ENCODE results near the gene FBXL13. TPM values are rescaled to one million over a fixed set of nuclear protein-coding genes. Genes with fewer than 3 reads are reported as not detected.

The FBXL13 gene
- polyA plus RNA-seq, 1 experiment, result 0.95 TPM

DNA sequence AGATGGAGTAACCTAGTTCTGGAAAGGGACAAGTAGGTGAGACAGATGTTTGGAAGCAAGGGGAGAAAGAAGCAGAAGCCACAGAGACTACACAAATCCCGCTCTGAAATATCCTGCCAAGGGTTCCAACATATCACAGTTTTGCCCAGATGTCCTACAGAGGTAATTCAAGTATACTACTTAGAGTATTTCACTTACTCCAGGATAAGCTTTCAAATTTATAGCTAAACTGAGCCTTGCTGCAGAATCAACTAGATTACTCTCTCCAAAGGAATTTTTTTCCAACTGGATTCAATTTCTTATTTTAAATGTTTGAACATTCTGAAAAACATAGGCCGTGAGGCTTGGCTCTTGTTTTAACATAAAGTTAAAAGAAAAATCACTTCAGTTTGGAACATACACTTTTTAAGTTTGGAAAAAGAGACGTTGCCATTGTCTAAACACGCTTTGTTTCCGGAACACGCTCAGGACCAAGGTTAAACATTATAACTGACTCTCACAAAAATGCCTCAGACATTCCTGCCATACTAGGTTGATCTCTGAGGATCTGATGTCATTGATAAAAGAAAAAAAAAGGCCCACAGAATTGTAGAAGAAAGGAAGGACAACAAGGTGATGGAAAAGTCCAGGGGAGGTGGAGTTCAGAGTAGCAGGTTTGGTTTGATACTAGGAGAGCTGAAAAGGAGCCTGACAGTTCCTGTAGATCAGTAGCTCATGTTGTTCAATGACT is 251.0 kb downstream of the FBXL13 start:
- POLR2A ChIA-PET, result no interaction called here
- CTCF ChIA-PET, result interaction anchor here (1.0 kb wide), 1 partner anchor 239 kb away, joined by 7 read pairs; no protein-coding TSS in a partner anchor
- Histone ChIP-seq H3K27ac (ENCODE audit: low read depth, low read length) (no peak overlapping the region), H3K4me3 (ENCODE audit: low read depth, low read length) (no peak overlapping the region), H3K27me3 (ENCODE audit: control insufficient read depth, insufficient read depth, low read length) (no peaks in the 10 kb centered on the region), H3K9me3 (ENCODE audit: control insufficient read depth, insufficient read depth, low read length) (no peaks in the 10 kb centered on the region)
- no peak for DNase-seq (ENCODE audit: low read depth, low spot score)
- TF ChIP-seq, protein P1, sequence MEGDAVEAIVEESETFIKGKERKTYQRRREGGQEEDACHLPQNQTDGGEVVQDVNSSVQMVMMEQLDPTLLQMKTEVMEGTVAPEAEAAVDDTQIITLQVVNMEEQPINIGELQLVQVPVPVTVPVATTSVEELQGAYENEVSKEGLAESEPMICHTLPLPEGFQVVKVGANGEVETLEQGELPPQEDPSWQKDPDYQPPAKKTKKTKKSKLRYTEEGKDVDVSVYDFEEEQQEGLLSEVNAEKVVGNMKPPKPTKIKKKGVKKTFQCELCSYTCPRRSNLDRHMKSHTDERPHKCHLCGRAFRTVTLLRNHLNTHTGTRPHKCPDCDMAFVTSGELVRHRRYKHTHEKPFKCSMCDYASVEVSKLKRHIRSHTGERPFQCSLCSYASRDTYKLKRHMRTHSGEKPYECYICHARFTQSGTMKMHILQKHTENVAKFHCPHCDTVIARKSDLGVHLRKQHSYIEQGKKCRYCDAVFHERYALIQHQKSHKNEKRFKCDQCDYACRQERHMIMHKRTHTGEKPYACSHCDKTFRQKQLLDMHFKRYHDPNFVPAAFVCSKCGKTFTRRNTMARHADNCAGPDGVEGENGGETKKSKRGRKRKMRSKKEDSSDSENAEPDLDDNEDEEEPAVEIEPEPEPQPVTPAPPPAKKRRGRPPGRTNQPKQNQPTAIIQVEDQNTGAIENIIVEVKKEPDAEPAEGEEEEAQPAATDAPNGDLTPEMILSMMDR (IDR thresholded peaks at IDR 0.05; ENCODE audit: low read depth, low read length), result no peak

DNA sequence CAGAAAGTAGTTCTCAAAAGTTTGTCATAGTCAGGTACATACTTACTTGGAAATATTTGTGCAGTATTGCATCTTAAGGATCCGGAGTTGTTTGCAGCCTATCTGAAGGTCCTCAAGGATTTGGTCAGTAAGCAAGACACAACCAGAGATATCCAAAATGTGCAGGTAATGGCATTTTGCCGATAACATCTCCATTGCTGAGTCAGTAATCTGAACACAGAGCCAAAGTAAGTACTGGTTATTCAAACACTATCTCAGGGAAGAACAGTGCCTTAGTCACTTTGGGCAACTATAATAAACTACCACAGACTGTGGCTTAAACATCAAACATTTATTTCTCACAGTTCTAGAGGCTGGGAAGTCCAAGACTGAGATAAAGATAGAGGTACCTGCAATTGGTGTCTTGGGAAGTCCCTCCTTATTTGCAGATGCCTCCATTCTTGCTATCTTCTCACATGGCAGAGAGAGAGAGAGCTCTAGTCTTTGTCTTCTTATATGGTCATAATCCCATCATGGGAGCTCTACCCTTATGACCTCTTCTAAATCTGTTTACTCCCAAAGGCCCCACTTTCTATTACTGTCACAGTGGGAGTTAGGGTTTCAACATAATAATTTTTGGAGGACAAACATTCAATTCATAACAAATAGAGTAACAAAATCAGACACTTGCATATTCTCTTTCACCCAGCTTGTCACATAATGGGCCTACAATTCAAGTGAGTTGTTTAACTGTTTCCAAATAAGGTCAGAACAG is 252.4 kb downstream of the FBXL13 start:
- ChIA-PET POLR2A (no interaction called here), CTCF (no interaction called here)
- DNase-seq (ENCODE audit: low read depth, low spot score), result no peak
- Histone ChIP-seq H3K27me3 (ENCODE audit: control insufficient read depth, insufficient read depth, low read length) (no peaks in the 10 kb centered on the region), H3K27ac (ENCODE audit: low read depth, low read length) (no peak overlapping the region), H3K4me3 (ENCODE audit: low read depth, low read length) (no peak overlapping the region), H3K9me3 (ENCODE audit: control insufficient read depth, insufficient read depth, low read length) (no peaks in the 10 kb centered on the region)
- TF ChIP-seq, protein P1 (IDR thresholded peaks at IDR 0.05; ENCODE audit: low read depth, low read length), result no peak

DNA sequence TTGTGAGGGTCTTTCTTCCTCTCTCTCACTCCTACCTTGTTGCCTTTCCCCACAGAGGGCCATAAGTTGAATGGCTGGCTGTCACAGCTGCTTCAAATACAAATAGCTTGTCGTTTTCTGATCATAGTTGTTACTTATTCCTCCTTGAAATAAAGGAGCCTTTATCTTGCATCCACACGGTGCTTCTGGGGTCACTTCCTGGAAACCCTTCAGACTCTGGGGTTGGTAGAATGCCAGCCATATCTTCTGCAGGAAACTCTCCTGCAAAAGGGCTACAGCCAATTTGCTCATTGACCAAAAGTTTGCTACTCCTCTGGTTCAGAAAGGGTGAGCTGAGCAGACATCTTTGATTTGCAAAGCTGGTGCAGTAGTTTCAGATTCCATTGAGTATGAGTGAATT is 255.4 kb downstream of the FBXL13 start:
- CTCF ChIA-PET, result no interaction called here
- POLR2A ChIA-PET, result no interaction called here

DNA sequence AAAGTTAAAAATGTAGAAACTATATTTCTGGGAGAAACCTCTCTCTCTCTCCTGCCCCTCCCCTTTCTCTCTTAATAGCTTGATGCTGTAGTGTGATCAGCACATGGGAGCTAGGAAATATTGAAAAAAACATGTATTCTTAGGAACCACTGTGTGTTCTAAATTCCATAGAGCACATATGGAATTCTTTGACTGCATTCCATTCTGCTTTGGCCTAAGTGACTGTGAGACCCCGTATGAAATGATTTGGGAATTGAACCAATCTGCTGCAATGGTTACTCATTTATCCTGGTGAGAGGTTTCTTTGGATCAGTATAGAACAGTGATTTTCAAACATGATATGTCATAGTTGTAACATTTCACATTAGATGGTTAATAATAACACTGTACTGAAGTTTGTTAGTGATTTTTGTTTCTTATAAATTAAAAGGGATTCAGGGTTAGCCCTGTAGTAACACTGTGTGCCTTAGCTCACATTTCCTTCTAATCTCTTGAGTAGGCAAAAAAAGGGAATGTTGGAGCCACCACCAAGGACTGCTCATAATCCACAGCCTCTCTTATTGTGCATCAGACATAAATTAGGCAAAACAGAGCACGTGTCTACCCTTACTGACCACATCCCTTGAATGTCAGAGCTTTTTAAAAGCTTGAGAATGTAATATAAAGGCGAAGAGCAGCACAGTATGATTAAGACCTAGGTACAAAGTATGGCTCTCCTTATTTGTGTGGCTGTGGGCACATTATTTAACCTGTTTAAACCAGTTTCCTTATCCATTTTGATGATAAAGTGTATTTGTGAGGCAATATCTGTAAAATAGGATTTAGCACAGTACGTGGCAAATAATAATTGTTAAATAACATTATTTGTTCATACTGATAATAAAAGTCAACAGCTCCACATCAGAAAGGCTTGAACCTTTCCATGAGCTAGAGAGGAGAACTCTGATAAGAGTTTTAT is 256.7 kb downstream of the FBXL13 start:
- Histone ChIP-seq H3K27me3 (ENCODE audit: control insufficient read depth, insufficient read depth, low read length) (no peaks in the 10 kb centered on the region), H3K9me3 (ENCODE audit: control insufficient read depth, insufficient read depth, low read length) (no peaks in the 10 kb centered on the region), H3K27ac (ENCODE audit: low read depth, low read length) (no peak overlapping the region), H3K4me3 (ENCODE audit: low read depth, low read length) (no peak overlapping the region)
- CTCF ChIA-PET, result interaction anchor here (1.0 kb wide), 1 partner anchor 244 kb away, joined by 4 read pairs; no protein-coding TSS in a partner anchor
- TF ChIP-seq, protein P1 (IDR thresholded peaks at IDR 0.05; ENCODE audit: low read depth, low read length), result no peak
- POLR2A ChIA-PET, result no interaction called here
- DNase-seq (ENCODE audit: low read depth, low spot score), result no peak

More for the DNA sequence above, 255.4 kb downstream of the FBXL13 start:
- no peak for DNase-seq (ENCODE audit: low read depth, low spot score)
- H3K27me3 ChIP-seq (ENCODE audit: control insufficient read depth, insufficient read depth, low read length), result no peaks in the 10 kb centered on the region
- H3K9me3 ChIP-seq (ENCODE audit: control insufficient read depth, insufficient read depth, low read length), result no peaks in the 10 kb centered on the region
- no peak overlapping the region for H3K27ac ChIP-seq (ENCODE audit: low read depth, low read length)
- H3K4me3 ChIP-seq (ENCODE audit: low read depth, low read length), result no peak overlapping the region
- TF ChIP-seq, protein P1 (IDR thresholded peaks at IDR 0.05; ENCODE audit: low read depth, low read length), result no peak

All from AG04450 (cell line).